ENCODE data around the gene ACOT7. TPM values are rescaled to one million over a fixed set of nuclear protein-coding genes. Genes with fewer than 3 reads are reported as not detected.

ACOT7 gene
- total RNA-seq, 4 donors from 2014 or later, result 3.7 to 13.4 (median 6.3) TPM

DNA sequence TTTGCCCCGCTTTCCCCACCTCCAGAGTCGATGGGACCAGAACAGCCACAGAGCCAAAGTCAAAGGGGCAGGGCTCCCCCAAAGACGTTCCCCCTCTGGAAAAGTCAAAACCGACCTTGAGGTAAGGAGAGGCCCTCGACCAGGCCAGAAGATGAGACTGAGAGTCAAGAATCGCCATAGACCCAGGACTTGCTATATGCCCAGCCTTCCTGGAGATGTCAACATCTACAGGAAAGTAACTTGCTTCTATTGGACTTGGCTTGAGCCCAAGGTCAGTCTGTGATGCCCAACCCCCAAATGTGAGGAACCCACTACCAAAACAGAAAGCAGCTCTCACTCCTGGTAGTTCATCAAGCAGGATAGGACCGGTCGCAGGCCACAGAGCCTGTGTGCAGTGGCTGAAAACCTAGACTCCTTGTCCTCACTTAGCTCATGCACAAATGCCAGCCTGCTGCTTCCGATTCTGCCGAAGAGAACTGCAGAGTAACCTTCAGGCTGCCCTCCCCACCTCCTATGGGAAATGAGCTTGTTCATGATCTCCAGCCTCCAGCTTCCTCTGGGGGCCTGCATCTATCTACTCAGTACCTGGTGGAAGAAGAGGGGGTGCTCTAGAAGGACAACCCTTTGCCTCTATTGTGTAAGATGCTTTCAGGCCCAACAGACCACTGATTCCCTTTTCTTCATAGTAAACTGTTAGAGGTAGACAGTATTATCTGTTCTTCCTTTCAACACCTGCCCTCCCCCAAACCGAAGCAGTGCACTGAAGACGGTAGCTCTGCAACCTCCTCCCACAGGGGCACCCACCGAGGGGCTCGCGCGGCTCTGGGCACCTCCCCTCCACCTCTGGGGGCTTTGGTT lies 1.4 kb downstream of the ACOT7 start:
- intact Hi-C loops (cut with DNase I), result no loop called here
- no peak for DNase-seq
- no peaks in the 10 kb centered on the region for H3K36me3 ChIP-seq
- no peaks in the 10 kb centered on the region for H3K9me3 ChIP-seq
- WGBS, 2 donors, result 48 to 59% methylated on average over 14 to 16 of the region's 16 CpGs
- no peaks in the 10 kb centered on the region for H3K27me3 ChIP-seq
- H3K4me3 ChIP-seq (replicated peaks in 1 of 3), result peak overlapping the region in 1 of 3 donors; percentile 61
- TF ChIP-seq POLR2A (IDR thresholded peaks at IDR 0.05), result no peak
- TF ChIP-seq CTCF (IDR thresholded peaks at IDR 0.05), result no peak
- H3K27ac ChIP-seq, result no peak overlapping the region
- peaks cover 8 to 11% of the 10 kb centered on the region in 2 donors for H3K4me1 ChIP-seq

GRCh38 chr1:6389971-6390370 lies 3.6 kb downstream of the ACOT7 start:
- intact Hi-C loops (cut with DNase I), result no loop called here
- DNase-seq, result peak; percentile 58 to 75
- H3K27me3 ChIP-seq, result no peaks in the 10 kb centered on the region
- H3K9me3 ChIP-seq, result no peaks in the 10 kb centered on the region
- WGBS, 2 donors, result 55 to 62% methylated on average over 7 to 9 of the region's 9 CpGs
- H3K36me3 ChIP-seq, result no peaks in the 10 kb centered on the region
- H3K4me3 ChIP-seq (replicated peaks in 1 of 3), result no peak overlapping the region
- H3K4me1 ChIP-seq, result peaks cover 20 to 23% of the 10 kb centered on the region in 2 donors
- no peak overlapping the region for H3K27ac ChIP-seq
- no peak for TF ChIP-seq POLR2A (IDR thresholded peaks at IDR 0.05)
- TF ChIP-seq CTCF (IDR thresholded peaks at IDR 0.05), result no peak

DNA sequence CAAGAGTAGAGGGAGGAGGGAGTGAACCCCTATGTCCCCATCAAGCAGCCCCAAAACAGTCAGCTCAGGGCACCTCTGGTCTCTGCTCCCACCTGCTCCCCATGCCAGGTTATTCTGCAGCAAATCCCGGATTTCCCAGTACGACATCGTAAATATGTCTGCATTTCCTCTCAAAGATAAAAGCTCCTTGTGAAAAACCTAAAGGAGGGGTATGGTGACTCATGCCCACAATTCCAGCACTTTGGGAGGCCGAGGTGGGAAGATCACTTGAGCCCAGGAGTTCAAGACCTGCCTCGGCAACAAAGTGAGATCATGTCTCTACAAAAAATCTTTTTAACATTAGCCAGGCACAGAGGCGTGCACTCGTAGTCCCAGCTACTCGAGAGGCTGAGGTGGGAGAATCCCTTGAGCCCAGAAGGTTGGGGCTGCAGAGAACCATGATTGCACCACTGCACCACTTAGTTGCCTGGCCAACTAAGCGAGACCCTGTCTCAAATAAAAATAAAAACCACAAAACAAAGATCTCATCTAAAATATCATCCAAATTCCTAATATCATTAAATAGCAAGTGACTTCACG lies 7.1 kb downstream of the ACOT7 start:
- 91% methylated on average over 10 of the region's 10 CpGs for WGBS, 2 donors
- no peak for DNase-seq
- Histone ChIP-seq H3K27me3 (no peaks in the 10 kb centered on the region), H3K4me3 (replicated peaks in 1 of 3) (no peak overlapping the region), H3K36me3 (no peaks in the 10 kb centered on the region), H3K4me1 (peaks cover 14 to 17% of the 10 kb centered on the region in 2 donors), H3K27ac (no peak overlapping the region), H3K9me3 (no peaks in the 10 kb centered on the region)
- TF ChIP-seq CTCF (IDR thresholded peaks at IDR 0.05) (no peak), POLR2A (IDR thresholded peaks at IDR 0.05) (no peak)
- intact Hi-C loops (cut with DNase I), result no loop called here

- Histone ChIP-seq H3K36me3 (no peaks in the 10 kb centered on the region), H3K4me3 (replicated peaks in 1 of 3) (no peak overlapping the region), H3K9me3 (no peaks in the 10 kb centered on the region), H3K27me3 (no peaks in the 10 kb centered on the region), H3K4me1 (peaks cover 14 to 17% of the 10 kb centered on the region in 2 donors), H3K27ac (no peak overlapping the region)
- TF ChIP-seq CTCF (IDR thresholded peaks at IDR 0.05) (no peak), POLR2A (IDR thresholded peaks at IDR 0.05) (no peak)
- intact Hi-C loops (cut with DNase I), result no loop called here
- WGBS, 2 donors, result 36 to 56% methylated on average over 3 to 13 of the region's 22 CpGs
- peak; percentile 68 to 77 for DNase-seq
These were observed 7.9 kb downstream of the ACOT7 start for GRCh38 chr1:6385488-6386191.
